Measurements from ENCODE around the gene EHBP1L1.

- TF ChIP-seq CTCF (conservative IDR thresholded peaks at IDR 0.05; ENCODE audit: low read depth, low read length) = no peak
- no peak for TF ChIP-seq EZH2phosphoT487 (IDR thresholded peaks at IDR 0.05; ENCODE audit: borderline replicate concordance, low read length)
Observed at GRCh38 chr11:65559535-65559934, 16.3 kb upstream of the EHBP1L1 start.
